Hindlimb muscle (tissue), 1 donor: ENCODE measurements around the gene OMD. TPM values are rescaled to one million over a fixed set of nuclear protein-coding genes. Genes with fewer than 3 reads are reported as not detected.

Experiments
- polyA plus RNA-seq: library from polyadenylated mRNA; unstranded; fragments of 120-200 nt; gene quantifications from one replicate; pipeline ENCODE4 v1.2.1, GENCODE V29; 2013; ENCODE audit not compliant: insufficient read length

Gene OMD
- polyA plus RNA-seq, 1 donor, result 2.7 TPM

Other genes with a start within 250 kb of the OMD start
- 64.0 TPM for gene IARS1, start 130.8 kb downstream of the OMD start, polyA plus RNA-seq
- gene NOL8, start 99.1 kb downstream of the OMD start, polyA plus RNA-seq, result 26.7 TPM
- gene CENPP, start 98.5 kb downstream of the OMD start, polyA plus RNA-seq, result 4.9 TPM
- 301 TPM for gene OGN, start 19.9 kb downstream of the OMD start, polyA plus RNA-seq
- 138 TPM for gene ASPN, start 58.0 kb upstream of the OMD start, polyA plus RNA-seq
- gene ECM2, start 111.5 kb upstream of the OMD start, polyA plus RNA-seq, result 18.0 TPM
- gene IPPK, start 245.7 kb upstream of the OMD start, polyA plus RNA-seq, result 6.5 TPM